ENCODE results near the gene METAP2.
"Not testable (repeated sequence)": the region's sequence is repeated elsewhere in the genome, so short reads cannot be mapped to it uniquely, and the experiment has no call there.

The METAP2 gene

GRCh38 chr12:95437565-95437964, 36.4 kb upstream of the METAP2 start:
- POLR2A ChIA-PET, result no interaction called here
- DNase-seq (ENCODE audit: extremely low spot score), result no peak
- TF ChIP-seq FOXM1 (IDR thresholded peaks at IDR 0.05; ENCODE audit: borderline replicate concordance) (no peak), L3MBTL2 (conservative IDR thresholded peaks at IDR 0.05) (no peak), FOXK2 (IDR thresholded peaks at IDR 0.05) (no peak)
- CTCF ChIA-PET, result no interaction called here

DNA sequence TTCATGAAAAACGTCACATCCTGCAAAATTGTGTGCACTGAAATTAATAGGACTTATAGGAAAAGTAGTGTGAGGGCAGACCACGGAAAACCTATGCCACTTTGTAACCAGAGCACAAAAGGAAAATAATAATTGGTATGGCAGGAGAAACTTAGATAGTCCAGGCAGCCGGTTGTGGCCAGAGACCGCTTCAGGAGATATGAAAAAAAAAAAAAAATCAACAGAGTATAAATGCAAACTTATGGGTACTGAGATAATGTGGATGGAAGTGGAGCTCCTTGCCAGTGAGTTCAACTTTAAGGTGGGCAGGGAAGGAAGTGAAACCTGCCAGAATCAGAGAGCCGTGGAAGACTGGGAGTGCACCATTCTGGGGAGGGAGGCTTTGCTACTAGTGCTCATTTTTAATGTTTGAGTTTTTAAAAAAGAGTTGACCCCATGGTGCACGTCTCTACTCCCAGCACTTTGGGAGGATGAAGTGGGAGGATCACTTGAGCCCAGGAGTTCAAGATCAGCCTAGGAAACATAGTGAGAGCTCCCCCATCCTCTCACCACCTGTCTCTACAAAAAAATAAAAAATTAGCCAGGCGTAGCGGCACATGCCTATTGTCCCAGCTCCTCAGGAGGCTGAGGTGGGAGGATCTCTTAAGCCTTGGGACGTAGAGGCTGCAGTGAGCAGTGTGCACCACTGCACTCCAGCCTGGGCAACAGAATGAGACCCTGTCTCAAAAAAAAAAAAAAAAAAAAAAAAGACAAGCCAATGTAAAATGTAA, 34.3 kb upstream of the METAP2 start:
- no peak for TF ChIP-seq SUZ12 (IDR thresholded peaks at IDR 0.05)
- no peak for TF ChIP-seq BHLHE40 (IDR thresholded peaks at IDR 0.05; ENCODE audit: borderline replicate concordance)
- no peak for TF ChIP-seq ZNF384 (IDR thresholded peaks at IDR 0.05)
- TF ChIP-seq ELF4 (IDR thresholded peaks at IDR 0.05), result no peak
- no peak for TF ChIP-seq FOXA1 (IDR thresholded peaks at IDR 0.05)
- no peak for TF ChIP-seq NFRKB (IDR thresholded peaks at IDR 0.05)
- TF ChIP-seq FOXM1 (IDR thresholded peaks at IDR 0.05; ENCODE audit: borderline replicate concordance), result no peak
- no peak for TF ChIP-seq FOXK2 (IDR thresholded peaks at IDR 0.05)
- no peak for TF ChIP-seq HDGF (IDR thresholded peaks at IDR 0.05; ENCODE audit: borderline replicate concordance)
- no peak for TF ChIP-seq SP1 (IDR thresholded peaks at IDR 0.05)
- TF ChIP-seq CTBP1 (IDR thresholded peaks at IDR 0.05; ENCODE audit: borderline replicate concordance), result no peak
- TF ChIP-seq, protein P1, sequence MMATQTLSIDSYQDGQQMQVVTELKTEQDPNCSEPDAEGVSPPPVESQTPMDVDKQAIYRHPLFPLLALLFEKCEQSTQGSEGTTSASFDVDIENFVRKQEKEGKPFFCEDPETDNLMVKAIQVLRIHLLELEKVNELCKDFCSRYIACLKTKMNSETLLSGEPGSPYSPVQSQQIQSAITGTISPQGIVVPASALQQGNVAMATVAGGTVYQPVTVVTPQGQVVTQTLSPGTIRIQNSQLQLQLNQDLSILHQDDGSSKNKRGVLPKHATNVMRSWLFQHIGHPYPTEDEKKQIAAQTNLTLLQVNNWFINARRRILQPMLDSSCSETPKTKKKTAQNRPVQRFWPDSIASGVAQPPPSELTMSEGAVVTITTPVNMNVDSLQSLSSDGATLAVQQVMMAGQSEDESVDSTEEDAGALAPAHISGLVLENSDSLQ (IDR thresholded peaks at IDR 0.05), result no peak
- TF ChIP-seq TARDBP (IDR thresholded peaks at IDR 0.05), result no peak
- no peak for TF ChIP-seq ARNT (IDR thresholded peaks at IDR 0.05)
- no peak for TF ChIP-seq L3MBTL2 (conservative IDR thresholded peaks at IDR 0.05)
- ChIA-PET CTCF (no interaction called here), POLR2A (no interaction called here)

GRCh38 chr12:95440401-95440800, 33.6 kb upstream of the METAP2 start:
- POLR2A ChIA-PET, result no interaction called here
- CTCF ChIA-PET, result no interaction called here
- DNase-seq (ENCODE audit: extremely low spot score), result no peak
- no peak for TF ChIP-seq HDGF (IDR thresholded peaks at IDR 0.05; ENCODE audit: borderline replicate concordance)
- TF ChIP-seq ELF4 (IDR thresholded peaks at IDR 0.05), result no peak
- TF ChIP-seq L3MBTL2 (conservative IDR thresholded peaks at IDR 0.05), result no peak
- no peak for TF ChIP-seq FOXA1 (IDR thresholded peaks at IDR 0.05)
- TF ChIP-seq, protein P1 (IDR thresholded peaks at IDR 0.05), result no peak
- no peak for TF ChIP-seq SP1 (IDR thresholded peaks at IDR 0.05)
- TF ChIP-seq ARNT (IDR thresholded peaks at IDR 0.05), result no peak
- no peak for TF ChIP-seq ZNF384 (IDR thresholded peaks at IDR 0.05)
- no peak for TF ChIP-seq FOXM1 (IDR thresholded peaks at IDR 0.05; ENCODE audit: borderline replicate concordance)
- no peak for TF ChIP-seq BHLHE40 (IDR thresholded peaks at IDR 0.05; ENCODE audit: borderline replicate concordance)
- TF ChIP-seq NFRKB (IDR thresholded peaks at IDR 0.05), result no peak
- TF ChIP-seq FOXK2 (IDR thresholded peaks at IDR 0.05), result no peak
- no peak for TF ChIP-seq LEF1 (IDR thresholded peaks at IDR 0.05; ENCODE audit: borderline replicate concordance)
- no peak for TF ChIP-seq SUZ12 (IDR thresholded peaks at IDR 0.05)
- TF ChIP-seq CTBP1 (IDR thresholded peaks at IDR 0.05; ENCODE audit: borderline replicate concordance), result no peak
- no peak for TF ChIP-seq TARDBP (IDR thresholded peaks at IDR 0.05)

More for the DNA sequence above, 34.3 kb upstream of the METAP2 start:
- DNase-seq (ENCODE audit: extremely low spot score), result no peak

DNA sequence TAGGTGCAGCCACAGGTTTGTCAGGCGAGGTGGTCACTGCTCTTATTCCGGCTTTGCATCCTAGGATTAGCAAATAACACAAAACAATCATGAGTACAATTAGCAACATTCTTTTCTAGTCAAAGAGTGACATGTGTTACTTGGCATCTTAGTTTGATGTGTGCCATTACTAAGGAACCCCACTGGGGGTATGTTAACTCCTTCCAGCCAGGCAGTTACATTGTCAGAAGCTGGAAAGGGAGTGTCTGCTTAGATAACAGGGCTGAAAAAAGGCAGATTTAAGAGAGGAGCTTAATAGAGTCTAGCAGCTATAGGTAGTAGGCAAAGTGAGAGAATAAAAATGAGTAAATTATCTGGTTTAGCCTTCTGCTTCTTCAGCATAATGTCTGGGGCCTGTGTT, 30.5 kb upstream of the METAP2 start:
- TF ChIP-seq SUZ12 (IDR thresholded peaks at IDR 0.05) (no peak), ZNF384 (IDR thresholded peaks at IDR 0.05) (no peak), L3MBTL2 (conservative IDR thresholded peaks at IDR 0.05) (no peak), FOXM1 (IDR thresholded peaks at IDR 0.05; ENCODE audit: borderline replicate concordance) (no peak), NFRKB (IDR thresholded peaks at IDR 0.05) (no peak), FOXK2 (IDR thresholded peaks at IDR 0.05) (no peak), TARDBP (IDR thresholded peaks at IDR 0.05) (no peak), HDGF (IDR thresholded peaks at IDR 0.05; ENCODE audit: borderline replicate concordance) (no peak), BHLHE40 (IDR thresholded peaks at IDR 0.05; ENCODE audit: borderline replicate concordance) (no peak), ARNT (IDR thresholded peaks at IDR 0.05) (no peak)
- TF ChIP-seq, protein P1 (IDR thresholded peaks at IDR 0.05), result no peak
- ChIA-PET CTCF (no interaction called here), POLR2A (interaction anchor here (1.7 kb wide), 1 partner anchor 30 kb away, joined by 5 read pairs; the partner anchor contains the start of gene METAP2)

DNA sequence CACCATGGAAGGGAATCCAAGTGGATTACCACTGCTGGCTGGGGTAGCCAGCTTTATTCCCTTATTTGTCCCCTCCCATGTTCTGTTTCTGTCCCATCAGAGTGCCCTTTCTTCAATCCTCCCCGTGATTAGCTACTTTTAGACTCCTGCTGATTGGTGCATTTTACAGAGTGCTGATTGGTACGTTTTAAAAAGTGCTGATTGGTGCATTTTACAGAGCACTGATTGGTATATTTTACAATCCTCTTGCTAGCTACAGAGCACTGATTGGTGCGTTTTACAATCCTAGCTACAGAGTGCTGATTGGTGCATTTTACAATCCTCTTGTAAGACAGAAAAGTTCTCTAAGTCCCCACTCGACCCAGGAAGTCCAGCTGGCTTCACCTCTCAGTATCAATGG, 28.9 kb upstream of the METAP2 start:
- CTCF ChIA-PET; DNase-seq (ENCODE audit: extremely low spot score): not testable (repeated sequence)
- POLR2A ChIA-PET, result interaction anchor here (1.7 kb wide), 1 partner anchor 28 kb away, joined by 8 read pairs; the partner anchor contains the start of gene METAP2

More for the DNA sequence above, 30.5 kb upstream of the METAP2 start:
- DNase-seq (ENCODE audit: extremely low spot score), result no peak

- ChIA-PET POLR2A (interaction anchor here (1.7 kb wide), 1 partner anchor 28 kb away, joined by 8 read pairs; the partner anchor contains the start of gene METAP2), CTCF (no interaction called here)
- no peak for DNase-seq (ENCODE audit: extremely low spot score)
- TF ChIP-seq ELF4 (IDR thresholded peaks at IDR 0.05), result no peak
- TF ChIP-seq ARNT (IDR thresholded peaks at IDR 0.05), result no peak
- TF ChIP-seq CTBP1 (IDR thresholded peaks at IDR 0.05; ENCODE audit: borderline replicate concordance), result no peak
- TF ChIP-seq SUZ12 (IDR thresholded peaks at IDR 0.05), result no peak
- no peak for TF ChIP-seq HDGF (IDR thresholded peaks at IDR 0.05; ENCODE audit: borderline replicate concordance)
Observed at GRCh38 chr12:95445884-95446505, 28.0 kb upstream of the METAP2 start.
